ENCODE measurements around the gene DOCK10.

The DOCK10 gene

GRCh38 chr2:224764565-224765236, 277.6 kb downstream of the DOCK10 start:
- DNase-seq (ENCODE audit: low read depth): no peak
- no peak for TF ChIP-seq CTCF (IDR thresholded peaks at IDR 0.05; ENCODE audit: control insufficient read depth, extremely low read depth, insufficient read depth)
- H3K4me3 ChIP-seq (ENCODE audit: low read depth, low read length): no peak overlapping the region

GRCh38 chr2:224757934-224758548, 284.2 kb downstream of the DOCK10 start:
- H3K4me3 ChIP-seq (ENCODE audit: low read depth, low read length): no peak overlapping the region
- no peak for DNase-seq (ENCODE audit: low read depth)
- no peak for TF ChIP-seq CTCF (IDR thresholded peaks at IDR 0.05; ENCODE audit: control insufficient read depth, extremely low read depth, insufficient read depth)

GRCh38 chr2:224753743-224754540, 288.3 kb downstream of the DOCK10 start:
- no peak for TF ChIP-seq CTCF (IDR thresholded peaks at IDR 0.05; ENCODE audit: control insufficient read depth, extremely low read depth, insufficient read depth)
- H3K4me3 ChIP-seq (ENCODE audit: low read depth, low read length): no peak overlapping the region
- no peak for DNase-seq (ENCODE audit: low read depth)

- no peak overlapping the region for H3K4me3 ChIP-seq (ENCODE audit: low read depth, low read length)
- TF ChIP-seq CTCF (IDR thresholded peaks at IDR 0.05; ENCODE audit: control insufficient read depth, extremely low read depth, insufficient read depth): no peak
- DNase-seq (ENCODE audit: low read depth): no peak
Measured at GRCh38 chr2:224751996-224752698, 290.1 kb downstream of the DOCK10 start.

GRCh38 chr2:224749136-224749535, 293.1 kb downstream of the DOCK10 start:
- TF ChIP-seq CTCF (IDR thresholded peaks at IDR 0.05; ENCODE audit: control insufficient read depth, extremely low read depth, insufficient read depth): 0 out of 2 replicates have a peak, but pooled peaks have one; percentile 13
- no peak for DNase-seq (ENCODE audit: low read depth)

GRCh38 chr2:224747765-224748164, 294.5 kb downstream of the DOCK10 start:
- no peak overlapping the region for H3K4me3 ChIP-seq (ENCODE audit: low read depth, low read length)
- DNase-seq (ENCODE audit: low read depth): no peak
- no peak for TF ChIP-seq CTCF (IDR thresholded peaks at IDR 0.05; ENCODE audit: control insufficient read depth, extremely low read depth, insufficient read depth)

More at GRCh38 chr2:224749136-224749535, 293.1 kb downstream of the DOCK10 start:
- no peak overlapping the region for H3K4me3 ChIP-seq (ENCODE audit: low read depth, low read length)
